Liver (tissue), 3 donors: Measurements from ENCODE around the gene LAG3.

Experiments
- ATF3 ChIP-seq: IDR thresholded peaks from 2 replicates; pipeline ENCODE4 v1.6.1; 2016; ENCODE audit warnings: antibody characterized with exemption
- CTCF ChIP-seq: fragments of 150-350 bp; IDR thresholded peaks from 2 replicates; pipeline ENCODE4 v1.5.1; 2017; ENCODE audit warnings: improper control_type of control experiment, low read depth, low read length; ENCODE audit not compliant: missing input control
- EGR1 ChIP-seq, 2 donors: IDR thresholded peaks; 2 replicates each; pipeline ENCODE4 v1.6.1; 2016 to 2018; ENCODE audit warnings: antibody characterized with exemption in 2 of 2, low read depth in 2 of 2
- HNF4A ChIP-seq, 2 donors: conservative IDR thresholded peaks; 2 replicates each; pipeline ENCODE4 v1.6.1; 2016; ENCODE audit warnings: antibody characterized with exemption in 2 of 2, mild to moderate bottlenecking in 2 of 2
- JUND ChIP-seq, 2 donors: IDR thresholded peaks; 2 replicates each; pipeline ENCODE4 v1.6.1; 2016; ENCODE audit warnings: antibody characterized with exemption in 2 of 2
- MAX ChIP-seq: IDR thresholded peaks from 2 replicates; pipeline ENCODE4 v1.6.1; 2016; ENCODE audit warnings: antibody characterized with exemption
- RAD21 ChIP-seq, 2 donors: IDR thresholded peaks; 2 replicates each; pipeline ENCODE4 v1.6.1; 2016; ENCODE audit warnings: antibody characterized with exemption in 2 of 2, mild to moderate bottlenecking in 2 of 2
- REST ChIP-seq: IDR thresholded peaks from 2 replicates; pipeline ENCODE4 v1.6.1; 2016; ENCODE audit warnings: antibody characterized with exemption, mild to moderate bottlenecking
- YY1 ChIP-seq: IDR thresholded peaks from 2 replicates; pipeline ENCODE4 v1.6.1; 2016; ENCODE audit warnings: antibody characterized with exemption, mild to moderate bottlenecking
- donor health status: healthy.
- donor health status: healthy.

GRCh38 chr12:6753772-6754356, 18.5 kb upstream of the LAG3 start:
- peak; percentile 11 for TF ChIP-seq YY1
- no peak for TF ChIP-seq CTCF
- TF ChIP-seq JUND (IDR thresholded peaks at IDR 0.05), result peak; percentile 73 to 75
- no peak for TF ChIP-seq EGR1 (IDR thresholded peaks at IDR 0.05; ENCODE audit: low read depth in 2 of 2)
- TF ChIP-seq REST, result no peak
- peak; percentile 66 for TF ChIP-seq MAX
- peak; percentile 99 to 100 for TF ChIP-seq HNF4A (conservative IDR thresholded peaks at IDR 0.05)
- TF ChIP-seq RAD21 (IDR thresholded peaks at IDR 0.05), result peak; percentile 92 to 95
- TF ChIP-seq ATF3, result no peak
